Measurements from ENCODE around the gene PKMYT1. TPM values are rescaled to one million over a fixed set of nuclear protein-coding genes. Genes with fewer than 3 reads are reported as not detected.

Gene PKMYT1
- total and polyA plus RNA-seq, 7 donors: 0.27 to 3.7 (median 0.84) TPM

DNA sequence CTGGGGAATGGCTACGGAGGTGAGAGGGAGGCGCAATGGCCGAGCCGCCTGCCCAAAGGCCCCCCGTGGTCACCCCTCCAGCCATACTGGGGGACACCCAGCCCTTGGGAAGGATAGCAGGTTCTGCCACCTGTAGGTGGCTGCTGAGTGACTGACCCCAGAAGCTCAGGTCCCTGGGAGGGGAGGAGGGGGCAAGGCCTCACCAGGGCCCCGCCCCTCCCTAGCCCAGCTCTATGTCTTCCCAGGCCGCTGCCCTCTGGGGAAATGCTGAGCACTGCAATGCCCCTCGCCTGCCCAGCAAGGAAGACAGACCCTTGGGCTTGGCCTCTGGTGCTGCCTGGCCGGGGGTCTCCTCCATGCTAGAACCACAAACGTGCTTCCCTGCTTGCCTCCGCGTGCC, 21.1 kb upstream of the PKMYT1 start:
- H3K4me3 ChIP-seq: no peak overlapping the region
- peaks cover 0 to 10% of the 10 kb centered on the region in 2 donors for H3K36me3 ChIP-seq (ENCODE audit: insufficient read depth in 1 of 2, low read depth in 1 of 2)
- H3K9me3 ChIP-seq: no peaks in the 10 kb centered on the region
- intact Hi-C loops (cut with DNase I): no loop called here
- TF ChIP-seq, protein P1, sequence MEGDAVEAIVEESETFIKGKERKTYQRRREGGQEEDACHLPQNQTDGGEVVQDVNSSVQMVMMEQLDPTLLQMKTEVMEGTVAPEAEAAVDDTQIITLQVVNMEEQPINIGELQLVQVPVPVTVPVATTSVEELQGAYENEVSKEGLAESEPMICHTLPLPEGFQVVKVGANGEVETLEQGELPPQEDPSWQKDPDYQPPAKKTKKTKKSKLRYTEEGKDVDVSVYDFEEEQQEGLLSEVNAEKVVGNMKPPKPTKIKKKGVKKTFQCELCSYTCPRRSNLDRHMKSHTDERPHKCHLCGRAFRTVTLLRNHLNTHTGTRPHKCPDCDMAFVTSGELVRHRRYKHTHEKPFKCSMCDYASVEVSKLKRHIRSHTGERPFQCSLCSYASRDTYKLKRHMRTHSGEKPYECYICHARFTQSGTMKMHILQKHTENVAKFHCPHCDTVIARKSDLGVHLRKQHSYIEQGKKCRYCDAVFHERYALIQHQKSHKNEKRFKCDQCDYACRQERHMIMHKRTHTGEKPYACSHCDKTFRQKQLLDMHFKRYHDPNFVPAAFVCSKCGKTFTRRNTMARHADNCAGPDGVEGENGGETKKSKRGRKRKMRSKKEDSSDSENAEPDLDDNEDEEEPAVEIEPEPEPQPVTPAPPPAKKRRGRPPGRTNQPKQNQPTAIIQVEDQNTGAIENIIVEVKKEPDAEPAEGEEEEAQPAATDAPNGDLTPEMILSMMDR (IDR thresholded peaks at IDR 0.05): no peak
- no peak overlapping the region for H3K27ac ChIP-seq
- peaks cover 3% of the 10 kb centered on the region for H3K4me1 ChIP-seq
- WGBS, 3 donors: 65 to 71% (median 70%) methylated on average over 12 of the region's 12 CpGs
- H3K27me3 ChIP-seq (ENCODE audit: insufficient read depth in 3 of 3, low read length in 2 of 3): peaks cover 0 to 4% (median 0%) of the 10 kb centered on the region in 3 donors
- no peak for ATAC-seq
- DNase-seq: no peak

DNA sequence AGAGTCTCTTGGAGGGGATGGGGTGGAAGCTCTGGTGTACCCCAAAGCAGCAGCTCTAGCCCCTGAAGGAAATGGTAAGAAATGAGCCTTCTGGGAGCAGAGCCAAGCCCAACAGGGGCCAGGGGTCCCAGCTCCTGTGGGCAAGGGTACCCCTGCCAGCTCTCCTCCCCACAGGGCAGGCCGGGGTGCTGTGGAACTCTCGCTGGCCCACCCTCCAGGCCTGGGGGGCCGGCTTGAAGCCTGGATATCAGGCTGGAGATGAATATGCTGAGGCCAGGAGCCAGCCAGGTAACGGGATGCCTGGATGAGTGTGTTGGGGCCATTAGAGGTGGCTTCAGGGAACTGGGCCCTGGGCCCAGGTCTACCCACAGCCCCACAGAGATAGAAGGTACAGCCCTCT, 20.3 kb upstream of the PKMYT1 start:
- WGBS, 3 donors: 85 to 98% (median 85%) methylated on average over 4 of the region's 4 CpGs
- Histone ChIP-seq H3K36me3 (ENCODE audit: insufficient read depth in 1 of 2, low read depth in 1 of 2) (peaks cover 0 to 5% of the 10 kb centered on the region in 2 donors), H3K9me3 (no peaks in the 10 kb centered on the region), H3K4me3 (no peak overlapping the region), H3K4me1 (peaks cover 3% of the 10 kb centered on the region), H3K27me3 (ENCODE audit: insufficient read depth in 3 of 3, low read length in 2 of 3) (peaks cover 0 to 1% (median 0%) of the 10 kb centered on the region in 3 donors), H3K27ac (no peak overlapping the region)
- intact Hi-C loops (cut with DNase I): no loop called here
- TF ChIP-seq, protein P1 (IDR thresholded peaks at IDR 0.05): no peak
- ATAC-seq (no peak), DNase-seq (no peak)

DNA sequence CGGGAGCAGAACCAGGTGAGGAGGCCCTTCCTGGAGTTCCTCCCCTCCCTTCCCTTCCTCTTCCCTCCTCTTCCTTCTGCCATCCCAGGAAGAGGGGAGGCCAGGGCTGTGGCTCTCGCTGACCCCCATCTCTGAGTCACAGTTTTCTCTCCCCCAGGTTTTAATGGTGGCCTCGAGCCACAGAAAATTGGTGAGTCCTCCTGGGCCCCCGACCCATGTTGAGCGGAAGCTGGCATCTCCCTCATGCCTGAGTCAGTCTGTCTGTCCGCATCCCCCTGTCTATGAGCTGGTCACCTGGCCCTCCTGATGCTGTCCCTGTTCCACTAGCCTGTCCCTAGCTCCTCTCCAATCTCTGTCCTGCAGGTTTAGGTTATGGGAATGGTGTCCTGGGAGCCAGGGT, 19.7 kb upstream of the PKMYT1 start:
- ATAC-seq (no peak), DNase-seq (no peak)
- Histone ChIP-seq H3K9me3 (no peaks in the 10 kb centered on the region), H3K36me3 (ENCODE audit: insufficient read depth in 1 of 2, low read depth in 1 of 2) (peaks cover 0 to 5% of the 10 kb centered on the region in 2 donors), H3K4me1 (peaks cover 1% of the 10 kb centered on the region), H3K27ac (no peak overlapping the region), H3K4me3 (no peak overlapping the region), H3K27me3 (ENCODE audit: insufficient read depth in 3 of 3, low read length in 2 of 3) (peaks cover 0 to 1% (median 0%) of the 10 kb centered on the region in 3 donors)
- TF ChIP-seq, protein P1 (IDR thresholded peaks at IDR 0.05): no peak
- WGBS, 3 donors: 74 to 80% (median 77%) methylated on average over 6 of the region's 6 CpGs
- intact Hi-C loops (cut with DNase I): no loop called here

DNA sequence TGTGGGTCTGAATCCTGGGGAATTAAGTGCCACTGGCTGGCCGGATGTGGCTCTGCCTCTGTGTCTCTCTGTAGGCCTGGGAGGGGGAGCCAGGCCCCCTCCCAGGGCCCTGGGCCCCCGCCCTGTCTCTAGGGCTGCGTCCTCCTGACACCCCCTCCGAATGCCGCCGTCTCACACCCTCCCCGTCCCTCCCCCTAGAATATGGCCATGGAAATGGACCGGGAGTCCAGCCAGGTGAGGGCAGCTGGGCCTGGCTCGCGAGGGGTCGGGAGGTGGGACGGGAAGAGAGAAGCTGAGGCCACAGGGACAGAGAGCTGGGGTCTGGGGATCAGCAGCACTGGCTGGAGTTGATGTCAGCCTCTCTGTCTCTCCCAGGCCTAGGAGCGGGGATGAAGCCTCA, 16.1 kb upstream of the PKMYT1 start:
- Histone ChIP-seq H3K36me3 (ENCODE audit: insufficient read depth in 1 of 2, low read depth in 1 of 2) (no peaks in the 10 kb centered on the region), H3K27me3 (ENCODE audit: insufficient read depth in 3 of 3, low read length in 2 of 3) (peaks cover 0 to 1% (median 0%) of the 10 kb centered on the region in 3 donors), H3K4me3 (no peak overlapping the region), H3K9me3 (no peaks in the 10 kb centered on the region), H3K27ac (no peak overlapping the region), H3K4me1 (no peaks in the 10 kb centered on the region)
- intact Hi-C loops (cut with DNase I): no loop called here
- WGBS, 3 donors: 60 to 70% (median 65%) methylated on average over 11 to 13 of the region's 13 CpGs
- DNase-seq (no peak), ATAC-seq (no peak)
- TF ChIP-seq, protein P1 (IDR thresholded peaks at IDR 0.05): no peak

DNA sequence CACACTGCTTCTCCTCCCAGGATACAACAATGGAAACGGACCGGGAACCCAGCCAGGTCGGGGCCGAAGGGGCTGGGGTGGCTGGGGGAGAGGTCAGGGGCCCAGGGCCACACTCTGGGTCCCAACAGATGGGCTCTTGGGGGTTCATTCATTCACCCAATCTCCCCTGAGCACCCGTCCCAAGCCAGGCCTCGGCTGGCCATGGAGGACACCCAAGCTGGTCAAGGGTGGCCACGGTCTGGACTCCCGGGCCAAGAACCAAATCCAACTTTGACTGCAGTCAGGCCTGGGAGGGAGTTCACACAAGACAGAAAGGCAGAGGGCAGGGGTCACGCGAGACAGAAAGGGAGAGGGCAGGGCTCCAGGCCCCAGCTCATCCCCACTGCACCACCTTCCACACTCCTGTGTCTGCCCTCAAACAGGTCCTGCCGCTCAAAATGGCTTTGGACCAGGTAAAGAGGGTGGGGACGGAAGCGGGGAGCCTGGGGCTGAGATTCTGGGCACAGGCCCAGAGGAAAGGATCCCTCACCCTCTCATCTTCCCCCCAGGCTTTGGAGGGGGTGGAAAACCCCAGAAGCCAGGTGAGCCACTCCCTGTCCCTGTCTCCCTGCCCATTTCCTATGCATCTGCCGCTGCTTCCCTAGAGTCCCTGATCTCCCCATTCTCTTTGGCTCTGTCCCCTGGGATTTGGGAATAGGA, 12.3 kb upstream of the PKMYT1 start:
- no peak overlapping the region for H3K27ac ChIP-seq
- DNase-seq: no peak
- intact Hi-C loops (cut with DNase I): no loop called here
- H3K4me3 ChIP-seq: no peak overlapping the region
- no peaks in the 10 kb centered on the region for H3K36me3 ChIP-seq (ENCODE audit: insufficient read depth in 1 of 2, low read depth in 1 of 2)
- no peaks in the 10 kb centered on the region for H3K9me3 ChIP-seq
- no peaks in the 10 kb centered on the region for H3K4me1 ChIP-seq
- 83 to 86% (median 85%) methylated on average over 11 to 14 of the region's 14 CpGs for WGBS, 3 donors
- ATAC-seq: no peak
- TF ChIP-seq, protein P1 (IDR thresholded peaks at IDR 0.05): no peak
- H3K27me3 ChIP-seq (ENCODE audit: insufficient read depth in 3 of 3, low read length in 2 of 3): no peaks in the 10 kb centered on the region
